Globus pallidus (tissue), 1 donor: ENCODE measurements around the gene RARB.

ENCODE experiments used
- DNase-seq: peaks from one replicate; pipeline ENCODE4 v3.0.0-alpha.2; 2015; ENCODE audit warnings: low spot score

Gene RARB

GRCh38 chr3:25578059-25578458, 150.0 kb downstream of the RARB start:
- DNase-seq: no peak

- no peak for DNase-seq
Measured at GRCh38 chr3:25580534-25580933, 152.5 kb downstream of the RARB start.

- no peak for DNase-seq
Measured at GRCh38 chr3:25581335-25581734, 153.3 kb downstream of the RARB start.

GRCh38 chr3:25581823-25582222, 153.8 kb downstream of the RARB start:
- no peak for DNase-seq

- no peak for DNase-seq
Measured at GRCh38 chr3:25582242-25582641, 154.2 kb downstream of the RARB start.

GRCh38 chr3:25583343-25583742, 155.3 kb downstream of the RARB start:
- no peak for DNase-seq

- no peak for DNase-seq
Measured at GRCh38 chr3:25584011-25584789, 156.1 kb downstream of the RARB start.

GRCh38 chr3:25585361-25586166, 157.5 kb downstream of the RARB start:
- DNase-seq: no peak

- DNase-seq: no peak
Measured at GRCh38 chr3:25586167-25586505, 158.1 kb downstream of the RARB start.

GRCh38 chr3:25586553-25586952, 158.5 kb downstream of the RARB start:
- no peak for DNase-seq

GRCh38 chr3:25587094-25587493, 159.0 kb downstream of the RARB start:
- DNase-seq: no peak

- DNase-seq: no peak
Measured at GRCh38 chr3:25587526-25587925, 159.5 kb downstream of the RARB start.

- no peak for DNase-seq
Measured at GRCh38 chr3:25587975-25588374, 159.9 kb downstream of the RARB start.

GRCh38 chr3:25588441-25589103, 160.5 kb downstream of the RARB start:
- no peak for DNase-seq

- no peak for DNase-seq
Measured at GRCh38 chr3:25589104-25589782, 161.2 kb downstream of the RARB start.

GRCh38 chr3:25589783-25590258, 161.8 kb downstream of the RARB start:
- no peak for DNase-seq

- DNase-seq: no peak
Measured at GRCh38 chr3:25592510-25592968, 164.5 kb downstream of the RARB start.

- DNase-seq: no peak
Measured at GRCh38 chr3:25593001-25593400, 164.9 kb downstream of the RARB start.

GRCh38 chr3:25594007-25594502, 166.0 kb downstream of the RARB start:
- DNase-seq: peak; percentile 45

- DNase-seq: no peak
Measured at GRCh38 chr3:25597535-25598101, 169.6 kb downstream of the RARB start.

- no peak for DNase-seq
Measured at GRCh38 chr3:25603703-25604102, 175.6 kb downstream of the RARB start.
